K562 (cell line): Measurements from ENCODE around the gene ITPA. TPM values are rescaled to one million over a fixed set of nuclear protein-coding genes. Genes with fewer than 3 reads are reported as not detected.
A peak's percentile ranks its signal among the peaks of the same experiment; 100 is the strongest.

Source experiments
- CHD4 ChIP-seq: fragments of 200-600 bp; sonication (generic); IDR thresholded peaks from 3 replicates; pipeline ENCODE4 v1.6.1; 2012; ENCODE audit warnings: low read depth, mild to moderate bottlenecking, mixed read lengths, low read length, inconsistent platforms; ENCODE audit not compliant: insufficient read depth, insufficient replicate concordance, poor library complexity, severe bottlenecking
- CREB5 ChIP-seq: fragments of 250-450 bp; sonication (Bioruptor Pico); IDR thresholded peaks from 2 replicates; pipeline ENCODE4 v1.5.0; 2020; ENCODE audit warnings: mild to moderate bottlenecking
- FOXM1 ChIP-seq, 2 experiments: fragments of 450-650 bp in 1 of 2; sonication (generic) in 1 of 2; formaldehyde crosslinking in 1 of 2; IDR thresholded peaks; 2 replicates each; pipeline versions ENCODE4 v1.6.1 to v1.9.0; 2017 to 2022; ENCODE audit warnings: low read depth in 2 of 2, mild to moderate bottlenecking in 2 of 2, missing genetic modification reagents in 1 of 2, moderate library complexity in 1 of 2
- FOXP1 ChIP-seq: sonication (generic); formaldehyde crosslinking; IDR thresholded peaks from 2 replicates; pipeline ENCODE4 v1.8.0; 2022; ENCODE audit warnings: mild to moderate bottlenecking, missing genetic modification reagents
- HCFC1 ChIP-seq: IDR thresholded peaks from 2 replicates; pipeline ENCODE4 v1.6.1; 2012; ENCODE audit warnings: low read depth, low read length, improper control_type of control experiment
- KLF13 ChIP-seq: fragments of 450-650 bp; IDR thresholded peaks from 2 replicates; pipeline ENCODE4 v1.6.1; 2016; ENCODE audit warnings: missing genetic modification characterization, low read depth, mild to moderate bottlenecking, missing compliant biosample characterization, moderate library complexity, borderline replicate concordance
- LARP7 ChIP-seq: fragments of 450-650 bp; IDR thresholded peaks from 2 replicates; pipeline ENCODE4 v1.6.1; 2016
- MBD1 ChIP-seq: fragments of 250-450 bp; sonication (Bioruptor Pico); IDR thresholded peaks from 2 replicates; pipeline ENCODE4 v1.8.0; 2022; ENCODE audit warnings: inconsistent platforms
- MTA2 ChIP-seq: fragments of 450-650 bp; IDR thresholded peaks from 2 replicates; pipeline ENCODE4 v1.6.1; 2016; ENCODE audit warnings: low read depth
- NFYB ChIP-seq: IDR thresholded peaks from 2 replicates; pipeline ENCODE4 v1.6.1; 2011; ENCODE audit warnings: mild to moderate bottlenecking, moderate library complexity; ENCODE audit not compliant: insufficient read length; ENCODE audit errors: extremely low read depth
- OTX1 ChIP-seq: fragments of 450-650 bp; formaldehyde crosslinking; IDR thresholded peaks from 2 replicates; pipeline ENCODE4 v1.4.0; 2022; ENCODE audit warnings: mild to moderate bottlenecking
- TAF7 ChIP-seq: fragments of 450-650 bp; IDR thresholded peaks from 2 replicates; pipeline ENCODE4 v1.6.1; 2016; ENCODE audit warnings: missing genetic modification characterization, missing compliant biosample characterization
- TRIM24 ChIP-seq, 2 experiments: fragments of 450-650 bp; IDR thresholded peaks; 2 replicates each; pipeline ENCODE4 v1.6.1; 2016
- VEZF1 ChIP-seq: fragments of 200-800 bp; sonication (Bioruptor generic); IDR thresholded peaks from 2 replicates; pipeline ENCODE4 v1.6.1; 2017; ENCODE audit warnings: missing genetic modification characterization, missing compliant biosample characterization
- ZBTB26 ChIP-seq: fragments of 450-650 bp; formaldehyde crosslinking; IDR thresholded peaks from 2 replicates; pipeline ENCODE4 v1.4.0; 2022; ENCODE audit warnings: missing genetic modification characterization
- ZC3H8 ChIP-seq: fragments of 450-650 bp; IDR thresholded peaks from 2 replicates; pipeline ENCODE4 v1.6.1; 2017
- ZNF444 ChIP-seq: fragments of 250-450 bp; sonication (Bioruptor Pico); IDR thresholded peaks from 2 replicates; pipeline ENCODE4 v1.4.0; 2020; ENCODE audit warnings: mild to moderate bottlenecking, moderate library complexity
- ZNF449 ChIP-seq: fragments of 250-450 bp; sonication (Bioruptor Pico); IDR thresholded peaks from 2 replicates; pipeline ENCODE4 v1.8.0; 2022; ENCODE audit warnings: moderate library complexity, mild to moderate bottlenecking, inconsistent platforms
- ZNF589 ChIP-seq: fragments of 200-800 bp; sonication (Bioruptor generic); IDR thresholded peaks from 2 replicates; pipeline ENCODE4 v1.6.1; 2016; ENCODE audit warnings: low read depth, missing genetic modification characterization, missing compliant biosample characterization
- ZNF668 ChIP-seq: fragments of 250-450 bp; sonication (Bioruptor Pico); IDR thresholded peaks from 2 replicates; pipeline ENCODE4 v1.8.0; 2022; ENCODE audit warnings: mild to moderate bottlenecking, inconsistent platforms
- polyA plus RNA-seq, 8 experiments: library from polyadenylated mRNA; depleted of rRNA in 4 of 8; stranded (reverse) in 5 of 8; unstranded in 3 of 8; fragments of >200 nt; fragmentation: Nextera tagmentation in 2 of 8; fragmentation: Illumina TruSeq in 1 of 8; extraction: Ambion mirVana in 2 of 8; extraction: Trizol in 1 of 8; gene quantifications; 2 replicates each; pipeline versions ENCODE4 v1.2.1 to v1.2.3, GENCODE V29; 2011 to 2014; ENCODE audit warnings: inconsistent platforms in 1 of 8, missing spikeins in 1 of 8
- total RNA-seq, 7 experiments: library from RNA; depleted of rRNA in 6 of 7; stranded (reverse); fragments of >200 nt in 6 of 7; fragmentation: Illumina TruSeq in 2 of 7; extraction: Trizol in 2 of 7; gene quantifications; 2 replicates each; pipeline versions ENCODE4 v1.2.1 to v1.2.3, GENCODE V29; 2011 to 2021; ENCODE audit warnings: low replicate concordance in 1 of 7

Gene ITPA
- total and polyA plus RNA-seq, 9 of the 15 experiments (the other 6 are each of a cell fraction or from before 2014, with no cell fraction given) = 5.0 to 79.7 (median 36.7) TPM

- TF ChIP-seq ZNF449 (CRISPR knock-in tag) = no peak
- no peak for TF ChIP-seq OTX1 (CRISPR knock-in tag)
- TF ChIP-seq FOXP1 = peak; percentile 68; the same call in 1 of the 2 replicates
- TF ChIP-seq CHD4 = no peak
- no peak for TF ChIP-seq MBD1
- TF ChIP-seq CREB5 = no peak
- TF ChIP-seq ZNF668 (CRISPR knock-in tag) = no peak
- TF ChIP-seq NFYB = no peak
- TF ChIP-seq LARP7 = no peak
- no peak for TF ChIP-seq TAF7 (tag)
- no peak for TF ChIP-seq FOXM1 (IDR thresholded peaks at IDR 0.05; ENCODE audit: low read depth)
- TF ChIP-seq FOXM1 (CRISPR knock-in tag; IDR thresholded peaks at IDR 0.05; ENCODE audit: low read depth) = no peak
- TF ChIP-seq ZNF444 = no peak
- no peak for TF ChIP-seq KLF13
- TF ChIP-seq TRIM24 (IDR thresholded peaks at IDR 0.05) = no peak
- no peak for TF ChIP-seq MTA2
- TF ChIP-seq HCFC1 = peak; percentile 15; the same call in 1 of the 2 replicates
- TF ChIP-seq VEZF1 (CRISPR knock-in tag) = no peak
- TF ChIP-seq ZC3H8 = no peak
- no peak for TF ChIP-seq ZBTB26 (CRISPR knock-in tag)
- TF ChIP-seq ZNF589 = no peak
These were observed 5.0 kb upstream of the ITPA start, which contains the start of gene DDRGK1 (continued) for GRCh38 chr20:3204124-3204794.
